Measurements from ENCODE around the gene PLS3. TPM values are rescaled to one million over a fixed set of nuclear protein-coding genes. Genes with fewer than 3 reads are reported as not detected.

Gene PLS3
- total RNA-seq, 2 donors from 2014 or later: 33.4 to 40.1 TPM

DNA sequence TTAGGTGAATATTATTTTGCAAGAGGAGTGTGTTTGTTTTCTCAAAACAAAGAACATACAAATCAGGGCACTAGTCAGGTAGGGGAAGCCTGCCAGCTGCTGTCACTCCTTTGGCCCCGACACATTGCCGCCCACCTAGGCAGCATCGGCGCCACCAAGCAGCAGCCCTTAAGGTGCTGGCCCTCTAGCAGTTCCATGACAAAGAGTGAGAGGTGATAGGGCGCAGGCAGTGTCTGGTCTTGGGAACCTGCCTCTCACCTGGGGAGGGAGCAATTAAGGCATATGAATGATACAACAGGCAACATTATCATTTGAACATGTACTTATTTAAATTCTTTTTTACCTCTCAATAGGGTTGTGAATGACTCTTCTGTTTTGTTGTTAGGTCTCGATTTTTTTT, 135.1 kb downstream of the PLS3 start:
- H3K9me3 ChIP-seq: no peaks in the 10 kb centered on the region
- no peak for DNase-seq (ENCODE audit: low spot score)
- H3K27me3 ChIP-seq: no peaks in the 10 kb centered on the region
- no peaks in the 10 kb centered on the region for H3K36me3 ChIP-seq
- no peak overlapping the region for H3K27ac ChIP-seq
- TF ChIP-seq, protein P1, sequence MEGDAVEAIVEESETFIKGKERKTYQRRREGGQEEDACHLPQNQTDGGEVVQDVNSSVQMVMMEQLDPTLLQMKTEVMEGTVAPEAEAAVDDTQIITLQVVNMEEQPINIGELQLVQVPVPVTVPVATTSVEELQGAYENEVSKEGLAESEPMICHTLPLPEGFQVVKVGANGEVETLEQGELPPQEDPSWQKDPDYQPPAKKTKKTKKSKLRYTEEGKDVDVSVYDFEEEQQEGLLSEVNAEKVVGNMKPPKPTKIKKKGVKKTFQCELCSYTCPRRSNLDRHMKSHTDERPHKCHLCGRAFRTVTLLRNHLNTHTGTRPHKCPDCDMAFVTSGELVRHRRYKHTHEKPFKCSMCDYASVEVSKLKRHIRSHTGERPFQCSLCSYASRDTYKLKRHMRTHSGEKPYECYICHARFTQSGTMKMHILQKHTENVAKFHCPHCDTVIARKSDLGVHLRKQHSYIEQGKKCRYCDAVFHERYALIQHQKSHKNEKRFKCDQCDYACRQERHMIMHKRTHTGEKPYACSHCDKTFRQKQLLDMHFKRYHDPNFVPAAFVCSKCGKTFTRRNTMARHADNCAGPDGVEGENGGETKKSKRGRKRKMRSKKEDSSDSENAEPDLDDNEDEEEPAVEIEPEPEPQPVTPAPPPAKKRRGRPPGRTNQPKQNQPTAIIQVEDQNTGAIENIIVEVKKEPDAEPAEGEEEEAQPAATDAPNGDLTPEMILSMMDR (IDR thresholded peaks at IDR 0.05): no peak
- no peak overlapping the region for H3K4me3 ChIP-seq
- no peaks in the 10 kb centered on the region for H3K4me1 ChIP-seq

DNA sequence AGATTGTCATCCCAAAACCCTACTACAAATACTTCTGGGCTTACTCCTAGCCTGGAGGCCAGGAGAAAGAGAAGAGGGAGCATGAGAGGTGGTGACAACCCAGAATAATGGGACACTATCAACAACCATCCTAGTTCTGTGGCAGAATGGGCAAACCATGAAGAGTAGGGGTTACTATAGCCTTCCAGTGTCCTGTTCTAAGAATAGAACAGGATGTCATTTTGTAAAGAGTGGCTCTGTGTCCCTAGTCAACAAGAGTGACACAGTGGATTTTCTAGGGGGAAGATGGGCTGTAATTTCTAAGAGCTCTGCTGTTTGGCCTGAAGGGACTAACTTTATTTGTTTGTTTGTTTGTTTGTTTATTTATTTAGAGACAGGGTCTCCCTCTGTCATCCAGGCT, 136.0 kb downstream of the PLS3 start:
- no peaks in the 10 kb centered on the region for H3K27me3 ChIP-seq

DNA sequence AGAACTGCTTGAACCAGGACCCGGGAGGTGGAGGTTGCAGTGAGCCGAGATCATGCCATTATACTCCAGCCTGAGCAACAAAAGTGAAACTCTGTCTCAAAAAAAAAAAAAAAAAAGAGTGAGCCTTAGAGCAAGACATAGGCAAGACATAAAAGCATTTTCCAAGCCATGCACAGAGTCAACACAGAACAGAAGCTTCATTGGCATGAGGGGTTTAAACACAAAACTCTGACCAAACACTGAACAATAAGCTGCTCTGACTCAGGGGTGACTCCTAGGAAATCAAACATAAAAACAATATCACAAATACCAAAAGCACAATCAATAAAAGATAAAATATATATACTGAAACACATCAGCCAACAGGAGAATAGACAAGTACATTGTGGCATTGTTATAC, 136.8 kb downstream of the PLS3 start:
- H3K4me1 ChIP-seq: no peaks in the 10 kb centered on the region
- H3K36me3 ChIP-seq: no peaks in the 10 kb centered on the region
- H3K27me3 ChIP-seq: no peaks in the 10 kb centered on the region
- DNase-seq (ENCODE audit: low spot score): no peak
- no peaks in the 10 kb centered on the region for H3K9me3 ChIP-seq
- TF ChIP-seq, protein P1 (IDR thresholded peaks at IDR 0.05): no peak
- no peak overlapping the region for H3K4me3 ChIP-seq
- H3K27ac ChIP-seq: no peak overlapping the region

More for the DNA sequence above, 136.0 kb downstream of the PLS3 start:
- TF ChIP-seq, protein P1 (IDR thresholded peaks at IDR 0.05): no peak
- Histone ChIP-seq H3K9me3 (no peaks in the 10 kb centered on the region), H3K27ac (no peak overlapping the region), H3K4me1 (no peaks in the 10 kb centered on the region), H3K36me3 (no peaks in the 10 kb centered on the region), H3K4me3 (no peak overlapping the region)
- no peak for DNase-seq (ENCODE audit: low spot score)

Measured in right atrium auricular region (tissue), 2 donors.